DMS114 treated with DMSO at 0.1 percent for 48 hours (cell line): ENCODE data around the gene MRPL57.
"Not testable (repeated sequence)": the region's sequence is repeated elsewhere in the genome, so short reads cannot be mapped to it uniquely, and the experiment has no call there.

Experiments used
- DNase-seq: peaks from one replicate; lab custom pipeline; 2025; ENCODE audit not compliant: unreplicated experiment; lab: John Stamatoyannopoulos, UW

MRPL57 gene

GRCh38 chr13:21194756-21195155 lies 18.3 kb downstream of the MRPL57 start:
- not testable (repeated sequence) for DNase-seq

DNA sequence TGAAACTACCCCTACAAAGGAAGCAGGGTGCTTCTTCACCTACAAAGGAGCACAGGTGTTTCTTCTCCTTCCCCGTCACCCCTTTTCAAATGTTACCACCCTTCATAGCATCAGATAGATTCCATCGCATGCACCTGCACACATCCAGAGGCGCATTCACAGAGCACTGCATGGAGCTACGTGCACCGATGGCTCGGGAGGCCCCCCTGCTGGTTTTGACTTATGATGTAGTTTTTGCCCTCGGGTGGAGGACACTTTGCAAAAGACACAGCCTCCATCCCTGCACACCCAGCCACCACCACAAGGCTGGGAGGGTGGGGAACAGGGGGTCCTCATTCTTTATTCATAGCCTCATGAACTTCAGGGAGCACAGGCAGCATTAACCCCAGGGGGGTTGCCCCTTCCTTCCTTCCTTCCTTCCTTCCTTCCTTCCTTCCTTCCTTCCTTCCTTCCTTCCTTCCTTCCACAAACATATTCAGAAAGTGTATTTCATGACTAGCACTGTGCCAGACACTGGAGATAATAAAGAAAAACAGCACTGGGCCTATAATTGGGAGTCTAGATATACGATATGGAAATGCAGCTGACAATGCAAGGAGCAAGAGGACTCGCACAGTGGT lies 21.3 kb downstream of the MRPL57 start:
- not testable (repeated sequence) for DNase-seq

GRCh38 chr13:21198391-21198790 lies 21.9 kb downstream of the MRPL57 start:
- not testable (repeated sequence) for DNase-seq

GRCh38 chr13:21201456-21202190 lies 25.2 kb downstream of the MRPL57 start:
- DNase-seq: not testable (repeated sequence)

DNA sequence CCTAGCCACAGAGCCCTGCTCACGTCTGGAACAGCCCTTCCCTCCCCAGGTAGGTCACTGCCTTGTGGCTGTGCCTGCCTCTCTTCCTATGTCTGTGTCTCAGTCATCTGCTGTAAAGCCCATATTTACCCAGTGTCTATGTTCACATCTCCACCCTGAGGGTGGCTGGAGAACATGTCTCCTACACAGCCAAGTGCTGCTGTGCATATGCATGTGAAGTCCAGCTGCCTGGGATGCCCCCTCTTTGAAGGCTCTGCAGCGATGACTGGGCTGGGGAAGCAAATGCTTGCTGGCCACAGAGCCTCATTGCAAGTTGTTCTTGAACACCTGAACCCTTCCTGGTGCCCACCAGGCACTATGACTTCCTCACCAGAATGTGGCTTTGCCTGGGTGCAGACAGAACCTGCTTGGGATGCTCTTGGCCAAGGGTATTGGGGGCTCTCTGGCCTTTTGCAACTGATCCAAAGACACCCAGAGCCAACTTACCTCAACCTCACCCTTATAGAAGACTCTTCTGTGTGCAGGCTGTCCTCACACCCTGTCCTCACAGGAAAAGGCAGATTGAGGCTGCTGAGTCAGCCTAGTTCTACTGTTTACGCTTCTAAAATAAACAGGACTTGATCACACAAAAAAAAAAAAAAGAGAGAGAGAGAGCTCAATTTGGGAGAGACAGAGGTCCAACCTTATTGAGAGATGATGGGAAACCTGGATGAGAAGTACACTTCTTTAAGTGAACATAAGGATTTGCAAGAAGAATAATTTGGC lies 26.5 kb downstream of the MRPL57 start:
- DNase-seq: no peak

DNA sequence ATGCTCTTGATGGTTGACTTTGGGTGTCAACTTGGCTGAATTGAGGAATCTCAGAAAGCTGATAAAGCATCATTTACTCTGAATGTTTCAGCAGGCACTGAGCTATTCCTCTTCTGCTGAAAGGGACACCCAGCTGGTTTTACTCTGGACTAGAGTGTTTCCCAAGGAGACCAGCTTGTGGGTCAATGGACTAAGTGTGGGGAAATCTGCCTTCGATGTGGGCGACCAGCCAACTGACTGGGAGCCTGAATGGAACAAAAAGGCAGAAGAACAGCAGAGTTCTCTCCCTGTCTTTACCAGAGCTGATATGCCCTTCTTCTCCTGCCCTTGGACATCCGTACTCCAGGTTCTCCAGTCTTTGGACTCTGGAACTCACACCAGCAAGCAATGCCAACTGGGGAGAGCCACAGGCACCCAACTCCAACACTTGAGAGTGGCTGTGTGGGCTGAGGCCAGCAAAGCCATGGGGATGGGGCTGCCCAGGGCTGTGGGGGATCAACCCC lies 32.2 kb downstream of the MRPL57 start:
- DNase-seq: no peak

DNA sequence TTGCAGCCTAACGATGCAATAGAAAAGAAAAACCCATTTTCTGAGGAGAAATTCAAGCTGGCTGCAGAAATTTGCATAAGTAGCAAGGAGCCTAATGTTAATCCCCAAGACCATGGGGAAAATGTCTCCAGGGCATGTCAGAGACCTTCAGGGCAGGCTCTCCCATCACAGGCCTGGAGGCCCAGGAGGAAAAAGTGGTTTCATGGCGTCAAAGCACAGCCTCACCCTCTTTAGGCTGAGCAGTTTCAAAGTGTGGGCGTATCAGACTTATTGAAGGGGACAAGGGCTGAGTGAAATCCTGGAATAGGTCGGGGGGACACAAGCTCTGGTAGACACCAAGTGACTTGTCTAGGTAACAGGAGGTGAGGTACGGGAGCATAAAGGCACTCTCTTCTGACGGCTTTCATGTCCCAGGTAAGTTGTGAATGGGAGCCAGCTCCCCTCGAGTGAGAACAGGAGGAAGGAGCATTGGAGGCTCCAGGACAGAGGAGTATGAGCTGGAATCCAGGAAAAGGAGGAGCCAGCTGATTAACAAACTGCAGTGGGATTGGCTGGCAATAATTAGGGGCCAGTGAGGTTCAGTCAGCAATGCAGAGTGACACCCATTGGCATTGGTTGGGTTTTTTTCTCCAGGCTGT lies 35.8 kb downstream of the MRPL57 start:
- no peak for DNase-seq

GRCh38 chr13:21215419-21215818 lies 39.0 kb downstream of the MRPL57 start:
- DNase-seq: not testable (repeated sequence)

DNA sequence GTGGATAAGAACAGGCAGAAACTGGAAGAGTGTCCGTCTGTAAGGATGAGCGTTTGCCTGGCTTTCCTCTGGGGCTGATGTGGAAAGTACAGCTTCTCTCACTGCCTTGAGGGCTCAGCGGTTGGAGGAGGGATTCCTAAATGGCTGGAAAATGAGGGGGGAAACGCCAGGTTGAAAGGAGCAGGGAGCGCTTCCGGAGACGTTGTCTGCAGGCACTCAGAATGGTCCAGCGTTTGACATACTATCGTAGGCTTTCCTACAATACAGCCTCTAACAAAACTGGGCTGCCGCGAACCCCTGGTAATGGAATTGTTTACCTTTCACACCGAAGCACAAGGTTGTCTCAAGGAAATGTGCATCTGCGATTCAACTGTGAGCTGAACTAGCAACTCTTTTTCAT lies 39.9 kb downstream of the MRPL57 start:
- no peak for DNase-seq

GRCh38 chr13:21218351-21219035 lies 42.0 kb downstream of the MRPL57 start:
- DNase-seq: no peak

DNA sequence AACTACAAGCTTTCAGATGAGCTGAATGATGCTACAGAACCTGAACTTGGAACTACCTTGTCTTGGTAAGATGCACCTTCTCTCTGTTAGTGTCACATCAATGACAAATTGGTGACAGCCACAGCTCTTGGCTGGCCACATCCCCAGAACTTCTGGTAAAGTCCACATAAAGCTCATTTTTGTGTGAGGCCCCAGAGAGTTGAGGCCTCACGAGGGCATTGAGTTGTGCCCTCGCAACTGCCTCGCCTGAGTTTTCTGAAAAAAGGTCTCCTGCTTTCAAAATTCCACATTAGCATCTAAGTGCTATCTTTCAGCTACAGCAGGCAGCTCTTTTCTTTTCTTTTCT lies 42.6 kb downstream of the MRPL57 start:
- no peak for DNase-seq

DNA sequence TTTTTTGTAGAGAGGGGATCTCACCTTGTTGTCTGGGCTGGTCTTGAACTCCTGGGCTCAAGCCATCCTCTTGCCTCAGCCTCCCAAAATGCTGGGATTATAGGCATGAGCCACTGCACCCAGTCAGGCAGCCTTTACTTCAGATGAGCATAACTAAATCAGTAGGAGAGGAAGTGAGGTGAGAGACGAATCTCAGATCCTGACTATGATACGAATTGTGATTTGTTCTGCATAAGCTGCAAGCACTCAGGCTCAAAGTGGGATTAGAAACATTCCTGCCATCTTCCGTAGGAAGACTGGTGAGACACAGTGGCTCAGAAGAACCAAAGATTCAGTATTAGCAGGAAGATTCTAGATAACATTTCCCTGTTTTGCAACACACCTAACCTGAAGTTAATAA lies 43.3 kb downstream of the MRPL57 start:
- not testable (repeated sequence) for DNase-seq

- DNase-seq: no peak
These were observed 44.8 kb downstream of the MRPL57 start for GRCh38 chr13:21221268-21221667.

DNA sequence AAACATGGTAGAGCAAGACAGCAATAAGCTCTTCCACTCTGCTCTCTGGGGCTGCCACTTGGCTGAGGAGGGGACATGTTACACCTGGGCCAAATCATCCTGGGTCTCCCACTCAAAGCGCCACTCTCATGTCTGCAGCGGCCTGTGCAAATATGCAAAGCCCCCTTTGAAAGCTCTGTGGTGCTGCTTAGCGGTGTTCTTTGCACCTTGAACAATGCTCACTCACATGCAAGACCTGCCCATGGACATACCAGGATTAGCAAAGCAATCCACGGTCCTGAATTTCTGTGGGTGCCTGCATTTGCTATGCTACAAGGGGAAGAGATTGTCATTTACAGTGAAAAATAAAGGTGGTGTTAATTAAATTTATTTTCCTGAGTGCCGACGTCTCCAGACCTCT lies 48.6 kb downstream of the MRPL57 start:
- DNase-seq: no peak

- DNase-seq: no peak
These were observed 49.6 kb downstream of the MRPL57 start for GRCh38 chr13:21225841-21226581.

- no peak for DNase-seq
These were observed 51.5 kb downstream of the MRPL57 start for GRCh38 chr13:21227917-21228316.
